ENCODE data around the gene MAPK8IP3.
"Not testable (repeated sequence)": the region's sequence is repeated elsewhere in the genome, so short reads cannot be mapped to it uniquely, and the experiment has no call there.

Gene MAPK8IP3

GRCh38 chr16:1677942-1678499 is 28.0 kb upstream of the MAPK8IP3 start, which contains the start of gene JPT2:
TSS of gene JPT2 (plus strand) at chr16:1678279. CDS start at chr16:1678313, 34 bp downstream.
- DNase-seq, result peak; percentile 88 to 92

- no peak for DNase-seq
These were observed 27.4 kb upstream of the MAPK8IP3 start for GRCh38 chr16:1678500-1679098.

- no peak for DNase-seq
These were observed 25.6 kb upstream of the MAPK8IP3 start for GRCh38 chr16:1680361-1680760.

- no peak for DNase-seq
These were observed 25.0 kb upstream of the MAPK8IP3 start for GRCh38 chr16:1681032-1681431.

- no peak for DNase-seq
These were observed 18.3 kb upstream of the MAPK8IP3 start for GRCh38 chr16:1687427-1688316.

- DNase-seq, result no peak
These were observed 17.0 kb upstream of the MAPK8IP3 start for GRCh38 chr16:1688807-1689560.

- DNase-seq, result no peak
These were observed 16.1 kb upstream of the MAPK8IP3 start for GRCh38 chr16:1689853-1690252.

GRCh38 chr16:1690810-1691209 is 15.2 kb upstream of the MAPK8IP3 start:
- no peak for DNase-seq

GRCh38 chr16:1691276-1691675 is 14.7 kb upstream of the MAPK8IP3 start:
- DNase-seq, result no peak

- no peak for DNase-seq
These were observed 14.0 kb upstream of the MAPK8IP3 start for GRCh38 chr16:1691956-1692355.

- no peak for DNase-seq
These were observed 9.1 kb upstream of the MAPK8IP3 start for GRCh38 chr16:1696863-1697262.

GRCh38 chr16:1698680-1699079 is 7.3 kb upstream of the MAPK8IP3 start:
- no peak for DNase-seq

- no peak for DNase-seq
These were observed 5.7 kb upstream of the MAPK8IP3 start for GRCh38 chr16:1700246-1700645.

GRCh38 chr16:1701216-1701878 is 4.6 kb upstream of the MAPK8IP3 start:
- no peak for DNase-seq

GRCh38 chr16:1705324-1705687 is 689 bp upstream of the MAPK8IP3 start:
- not testable (repeated sequence) for DNase-seq

- DNase-seq, result no peak
These were observed 594 bp downstream of the MAPK8IP3 start for GRCh38 chr16:1706386-1707192.

GRCh38 chr16:1707193-1707790 is 1.3 kb downstream of the MAPK8IP3 start:
- no peak for DNase-seq

GRCh38 chr16:1708083-1708767 is 2.2 kb downstream of the MAPK8IP3 start:
- DNase-seq, result no peak

GRCh38 chr16:1708768-1709180 is 2.8 kb downstream of the MAPK8IP3 start:
- no peak for DNase-seq

GRCh38 chr16:1709356-1709755 is 3.4 kb downstream of the MAPK8IP3 start:
- DNase-seq, result no peak

Measured in AML-193 (cell line).